Cardiac muscle cell (in vitro differentiated cells and primary cell): Measurements from ENCODE around the gene TXNDC16. TPM values are rescaled to one million over a fixed set of nuclear protein-coding genes. Genes with fewer than 3 reads are reported as not detected.

Experiments used
- DNase-seq, 2 donors: peaks; one replicate each; pipeline versions ENCODE4 v3.0.0 to v3.0.0-alpha.2; 2010 to 2017; ENCODE audit warnings: low read depth in 1 of 2, low spot score in 1 of 2
- H3K27ac ChIP-seq: fragments of 200-600 bp; sonication (generic); 2 replicates; pipeline ENCODE4 v1.5.1; 2016
- H3K27me3 ChIP-seq: fragments of 200-600 bp; sonication (generic); 2 replicates; pipeline ENCODE4 v1.6.0; 2016; ENCODE audit warnings: control low read depth
- H3K36me3 ChIP-seq: fragments of 200-600 bp; sonication (generic); 2 replicates; pipeline ENCODE4 v1.5.1; 2016; ENCODE audit warnings: control low read depth
- H3K4me1 ChIP-seq: fragments of 200-600 bp; sonication (generic); 2 replicates; pipeline ENCODE4 v1.8.1; 2017; ENCODE audit warnings: low read depth, mild to moderate bottlenecking, mixed run types
- H3K4me3 ChIP-seq: fragments of 200-600 bp; sonication (generic); 2 replicates; pipeline ENCODE4 v1.5.1; 2016; ENCODE audit warnings: mild to moderate bottlenecking
- H3K9me3 ChIP-seq: fragments of 200-600 bp; sonication (generic); 2 replicates; pipeline ENCODE4 v1.5.1; 2017; ENCODE audit warnings: low read depth, mild to moderate bottlenecking, control low read depth
- polyA plus RNA-seq: library from polyadenylated mRNA; unstranded; fragments of >200 nt; fragmentation: Nextera tagmentation; extraction: Ambion mirVana; gene quantifications from 2 replicates; pipeline ENCODE4 v1.2.1, GENCODE V29; 2016
- total RNA-seq: library from RNA; depleted of rRNA; stranded (reverse); fragments of >200 nt; gene quantifications from 2 replicates; pipeline ENCODE4 v1.2.3, GENCODE V29; 2016
- TF ChIP-seq, protein P1 (sequence below): IDR thresholded peaks from 2 replicates; pipeline ENCODE4 v1.5.1; 2012; ENCODE audit warnings: low read depth, mild to moderate bottlenecking, low read length

The TXNDC16 gene
- total and polyA plus RNA-seq, 2 experiments from 2014 or later: 6.9 to 7.8 TPM

DNA sequence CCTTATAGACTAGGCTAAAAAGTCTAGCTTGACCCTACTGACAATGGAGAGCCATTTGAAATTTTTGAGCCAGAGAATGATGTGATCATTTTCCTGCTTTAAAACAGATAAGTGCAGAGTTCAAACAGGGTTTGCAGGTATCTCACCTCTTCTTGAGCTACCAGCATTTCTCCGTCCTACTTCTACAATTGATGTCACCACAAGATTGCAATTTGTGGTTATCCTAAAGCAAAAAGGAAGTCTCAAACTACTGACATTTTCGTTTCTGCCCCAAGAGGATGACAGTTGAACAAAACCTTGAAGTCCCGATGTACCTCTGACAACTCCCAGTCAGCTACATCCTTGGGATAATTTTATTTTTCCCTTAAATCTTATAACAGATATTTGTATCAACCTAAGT, 151.5 kb downstream of the TXNDC16 start:
- no peaks in the 10 kb centered on the region for H3K9me3 ChIP-seq
- H3K4me3 ChIP-seq: no peak overlapping the region

DNA sequence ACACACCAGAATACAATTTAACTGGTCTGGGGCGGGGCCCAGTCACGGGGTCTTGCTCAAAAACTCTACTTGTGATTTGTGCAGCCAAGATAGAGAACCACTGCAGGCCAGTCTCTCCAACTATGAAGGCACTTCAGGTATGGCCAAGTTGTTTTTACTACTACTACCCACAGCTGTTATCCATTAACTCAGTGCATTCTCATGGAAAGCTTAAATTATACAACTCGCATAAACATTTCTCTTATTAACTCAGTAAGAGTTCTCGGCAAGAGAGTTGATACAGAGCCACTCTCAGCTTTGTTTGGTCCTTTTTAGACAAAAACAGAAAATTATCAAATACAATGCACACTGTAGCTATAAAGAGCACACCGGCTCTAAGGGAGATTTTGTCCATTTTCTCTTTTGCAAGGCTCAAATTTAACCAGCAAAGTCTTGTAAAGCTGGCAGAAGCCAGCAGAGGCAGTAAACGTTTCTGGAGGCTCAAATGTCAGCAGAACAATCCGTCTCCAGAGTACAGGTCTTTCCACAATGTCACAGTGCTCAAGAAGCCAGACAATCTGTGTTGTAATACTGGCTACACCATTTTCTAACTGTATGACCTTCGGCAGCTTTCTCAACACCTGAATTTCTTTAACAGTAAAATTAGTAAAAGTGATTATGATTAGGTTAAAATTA, 152.2 kb downstream of the TXNDC16 start:
- TF ChIP-seq, protein P1, sequence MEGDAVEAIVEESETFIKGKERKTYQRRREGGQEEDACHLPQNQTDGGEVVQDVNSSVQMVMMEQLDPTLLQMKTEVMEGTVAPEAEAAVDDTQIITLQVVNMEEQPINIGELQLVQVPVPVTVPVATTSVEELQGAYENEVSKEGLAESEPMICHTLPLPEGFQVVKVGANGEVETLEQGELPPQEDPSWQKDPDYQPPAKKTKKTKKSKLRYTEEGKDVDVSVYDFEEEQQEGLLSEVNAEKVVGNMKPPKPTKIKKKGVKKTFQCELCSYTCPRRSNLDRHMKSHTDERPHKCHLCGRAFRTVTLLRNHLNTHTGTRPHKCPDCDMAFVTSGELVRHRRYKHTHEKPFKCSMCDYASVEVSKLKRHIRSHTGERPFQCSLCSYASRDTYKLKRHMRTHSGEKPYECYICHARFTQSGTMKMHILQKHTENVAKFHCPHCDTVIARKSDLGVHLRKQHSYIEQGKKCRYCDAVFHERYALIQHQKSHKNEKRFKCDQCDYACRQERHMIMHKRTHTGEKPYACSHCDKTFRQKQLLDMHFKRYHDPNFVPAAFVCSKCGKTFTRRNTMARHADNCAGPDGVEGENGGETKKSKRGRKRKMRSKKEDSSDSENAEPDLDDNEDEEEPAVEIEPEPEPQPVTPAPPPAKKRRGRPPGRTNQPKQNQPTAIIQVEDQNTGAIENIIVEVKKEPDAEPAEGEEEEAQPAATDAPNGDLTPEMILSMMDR: peak; percentile 6
- Histone ChIP-seq H3K27me3 (no peaks in the 10 kb centered on the region), H3K36me3 (no peaks in the 10 kb centered on the region), H3K4me1 (no peaks in the 10 kb centered on the region), H3K27ac (no peak overlapping the region), H3K9me3 (no peaks in the 10 kb centered on the region), H3K4me3 (no peak overlapping the region)
- DNase-seq: peak; percentile 16 to 17

More for the DNA sequence above, 151.5 kb downstream of the TXNDC16 start:
- TF ChIP-seq, protein P1: no peak
- no peaks in the 10 kb centered on the region for H3K4me1 ChIP-seq
- H3K27ac ChIP-seq: no peak overlapping the region
- no peak for DNase-seq
- no peaks in the 10 kb centered on the region for H3K36me3 ChIP-seq
- H3K27me3 ChIP-seq: no peaks in the 10 kb centered on the region

DNA sequence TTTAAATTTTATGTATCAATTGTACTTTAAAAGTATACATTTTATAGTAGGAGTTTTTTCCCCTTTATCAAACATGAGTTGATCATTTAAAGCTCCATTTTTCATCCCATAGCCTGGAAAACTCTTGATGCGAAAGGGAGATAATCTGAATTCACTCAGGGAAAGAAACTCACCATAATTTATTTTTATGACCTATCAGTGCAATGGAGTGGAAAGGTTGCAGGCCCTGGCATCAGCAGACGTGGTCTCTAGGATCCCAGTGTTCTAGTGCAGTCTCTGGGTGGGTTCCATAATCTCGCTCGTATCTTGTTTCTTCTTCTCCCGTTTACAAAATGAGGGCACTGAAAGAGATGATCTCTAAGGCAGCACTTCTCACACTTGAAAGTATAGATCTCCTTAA, 153.2 kb downstream of the TXNDC16 start:
- Histone ChIP-seq H3K9me3 (no peaks in the 10 kb centered on the region), H3K27me3 (no peaks in the 10 kb centered on the region), H3K27ac (no peak overlapping the region), H3K4me3 (no peak overlapping the region), H3K4me1 (no peaks in the 10 kb centered on the region), H3K36me3 (no peaks in the 10 kb centered on the region)
- no peak for DNase-seq
- TF ChIP-seq, protein P1: no peak

DNA sequence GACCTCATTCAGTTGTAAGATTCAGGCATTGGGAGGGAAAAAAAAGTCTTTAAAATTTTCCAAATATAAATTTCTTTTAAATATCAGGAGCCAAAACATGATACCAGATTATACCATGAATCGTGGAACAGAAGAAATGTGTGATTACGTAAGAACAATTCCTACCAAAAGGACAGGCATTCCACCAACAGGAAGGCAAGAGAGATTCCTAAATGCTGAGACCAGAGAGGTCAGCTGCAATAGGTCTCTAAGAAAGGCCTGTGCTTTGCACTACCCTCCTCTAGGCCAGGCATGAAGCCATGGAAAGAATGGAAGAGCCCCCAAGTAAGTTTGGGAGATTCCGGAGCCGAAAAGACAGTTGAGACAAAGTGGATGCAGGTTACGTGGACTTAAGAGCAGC, 154.5 kb downstream of the TXNDC16 start:
- H3K4me3 ChIP-seq: no peak overlapping the region
- no peaks in the 10 kb centered on the region for H3K27me3 ChIP-seq
- H3K9me3 ChIP-seq: no peaks in the 10 kb centered on the region
- DNase-seq: peak in 1 of 2 donors; percentile 48
- no peaks in the 10 kb centered on the region for H3K4me1 ChIP-seq
- no peak overlapping the region for H3K27ac ChIP-seq
- H3K36me3 ChIP-seq: no peaks in the 10 kb centered on the region
- TF ChIP-seq, protein P1: no peak

DNA sequence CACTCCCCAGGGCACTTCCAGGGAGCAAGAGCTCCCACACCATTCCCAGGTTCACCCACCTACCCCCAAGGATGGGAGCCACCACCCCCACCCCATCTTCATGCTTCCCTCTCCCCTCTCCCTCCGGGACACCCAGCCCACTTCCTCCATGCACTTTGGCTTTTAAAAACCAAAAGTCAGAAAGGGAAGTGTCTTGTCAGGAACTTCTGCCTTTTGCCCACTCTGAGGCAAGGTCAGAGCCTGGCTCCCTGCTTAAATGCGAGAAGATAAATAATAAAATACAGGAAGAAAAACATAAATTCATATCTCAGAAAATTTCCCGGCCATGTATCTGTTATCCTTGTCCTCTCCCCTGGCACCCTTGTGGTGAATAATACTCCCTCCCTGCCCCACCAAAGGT, 156.6 kb downstream of the TXNDC16 start:
- Histone ChIP-seq H3K36me3 (no peaks in the 10 kb centered on the region), H3K4me1 (no peaks in the 10 kb centered on the region), H3K4me3 (no peak overlapping the region), H3K27me3 (no peaks in the 10 kb centered on the region), H3K9me3 (no peaks in the 10 kb centered on the region), H3K27ac (no peak overlapping the region)
- DNase-seq: no peak
- TF ChIP-seq, protein P1: no peak
